H9 (cell line): Measurements from ENCODE around the gene ROCK1. TPM values are rescaled to one million over a fixed set of nuclear protein-coding genes. Genes with fewer than 3 reads are reported as not detected.

ENCODE experiments used
- DNase-seq: peaks from one replicate; pipeline ENCODE4 v3.0.0-alpha.2; 2017
- H2AFZ ChIP-seq: one replicate; pipeline ENCODE4 v1.6.1; 2013; ENCODE audit warnings: mild to moderate bottlenecking, low read length, control low read depth, moderate library complexity
- H2AK5ac ChIP-seq: 2 replicates; pipeline ENCODE4 v1.6.1; 2013; ENCODE audit warnings: low read length, control low read depth, mixed read lengths; ENCODE audit not compliant: insufficient read length
- H2BK120ac ChIP-seq: one replicate; pipeline ENCODE4 v1.6.1; 2013; ENCODE audit warnings: low read depth, mild to moderate bottlenecking, low read length, control low read depth, inconsistent platforms; ENCODE audit not compliant: poor library complexity, severe bottlenecking
- H2BK12ac ChIP-seq: 2 replicates; pipeline ENCODE4 v1.6.1; 2013; ENCODE audit warnings: low read length, control low read depth, mixed read lengths, low read depth; ENCODE audit not compliant: insufficient read length
- H2BK15ac ChIP-seq: 2 replicates; pipeline ENCODE4 v1.6.1; 2013; ENCODE audit warnings: low read depth, low read length, control low read depth
- H2BK20ac ChIP-seq: one replicate; pipeline ENCODE4 v1.6.1; 2013; ENCODE audit warnings: low read depth, mild to moderate bottlenecking, low read length, control low read depth, inconsistent platforms; ENCODE audit not compliant: poor library complexity, severe bottlenecking
- H2BK5ac ChIP-seq: 2 replicates; pipeline ENCODE4 v1.6.1; 2013; ENCODE audit warnings: low read length, control low read depth, mixed read lengths; ENCODE audit not compliant: insufficient read length
- H3K14ac ChIP-seq: 2 replicates; pipeline ENCODE4 v1.6.1; 2013; ENCODE audit warnings: low read length, control low read depth; ENCODE audit not compliant: insufficient read depth
- H3K18ac ChIP-seq: 2 replicates; pipeline ENCODE4 v1.6.1; 2013; ENCODE audit warnings: low read depth, mild to moderate bottlenecking, mixed read lengths, low read length, control low read depth; ENCODE audit not compliant: insufficient read length
- H3K23ac ChIP-seq: 2 replicates; pipeline ENCODE4 v1.6.1; 2013; ENCODE audit warnings: low read length, control low read depth, mixed read lengths, low read depth; ENCODE audit not compliant: insufficient read length
- H3K23me2 ChIP-seq: 2 replicates; pipeline ENCODE4 v1.6.1; 2013; ENCODE audit warnings: low read depth, mild to moderate bottlenecking, mixed read lengths, low read length, control low read depth; ENCODE audit not compliant: insufficient read length, poor library complexity, severe bottlenecking
- H3K27ac ChIP-seq: 2 replicates; pipeline ENCODE4 v1.5.1; 2013; ENCODE audit warnings: low read length, control low read depth, mixed read lengths, low read depth; ENCODE audit not compliant: insufficient read length
- H3K27me3 ChIP-seq: 2 replicates; pipeline ENCODE4 v1.6.1; 2013; ENCODE audit warnings: low read length, control low read depth, inconsistent platforms; ENCODE audit not compliant: insufficient read depth
- H3K4ac ChIP-seq: 2 replicates; pipeline ENCODE4 v1.6.1; 2013; ENCODE audit warnings: low read depth, mild to moderate bottlenecking, control low read depth, inconsistent platforms, low read length, moderate library complexity
- H3K4me1 ChIP-seq: 2 replicates; pipeline ENCODE4 v1.6.1; 2013; ENCODE audit warnings: low read length, control low read depth, inconsistent platforms; ENCODE audit not compliant: insufficient read depth
- H3K4me2 ChIP-seq: 2 replicates; pipeline ENCODE4 v1.6.1; 2013; ENCODE audit warnings: low read length, control low read depth, mixed read lengths; ENCODE audit not compliant: insufficient read length, insufficient read depth
- H3K56ac ChIP-seq: 2 replicates; pipeline ENCODE4 v1.6.1; 2013; ENCODE audit warnings: low read depth, mild to moderate bottlenecking, mixed read lengths, low read length, control low read depth; ENCODE audit not compliant: insufficient read length
- H3K79me1 ChIP-seq: 2 replicates; pipeline ENCODE4 v1.6.1; 2013; ENCODE audit warnings: low read depth, mild to moderate bottlenecking, moderate library complexity, low read length, control low read depth, inconsistent platforms; ENCODE audit not compliant: insufficient read depth, poor library complexity, severe bottlenecking
- H3K79me2 ChIP-seq: 2 replicates; pipeline ENCODE4 v1.6.1; 2013; ENCODE audit warnings: low read length, control low read depth, inconsistent platforms; ENCODE audit not compliant: insufficient read depth
- H3K9ac ChIP-seq: 2 replicates; pipeline ENCODE4 v1.6.1; 2013; ENCODE audit warnings: low read length, control low read depth, mixed read lengths; ENCODE audit not compliant: insufficient read length; ENCODE audit errors: extremely low read depth
- H3K9me3 ChIP-seq: one replicate; pipeline ENCODE4 v1.6.1; 2013; ENCODE audit warnings: low read depth, low read length, inconsistent platforms; ENCODE audit not compliant: control insufficient read depth
- H3T11ph ChIP-seq: one replicate; pipeline ENCODE4 v1.6.1; 2013; ENCODE audit warnings: mild to moderate bottlenecking, low read length, control low read depth, inconsistent platforms
- H4K20me1 ChIP-seq: one replicate; pipeline ENCODE4 v1.6.1; 2013; ENCODE audit not compliant: control insufficient read depth, insufficient read length, insufficient read depth
- H4K5ac ChIP-seq: 2 replicates; pipeline ENCODE4 v1.6.1; 2013; ENCODE audit warnings: low read depth, mild to moderate bottlenecking, mixed read lengths, low read length, control low read depth; ENCODE audit not compliant: insufficient read length
- H4K8ac ChIP-seq: replicated peaks from 2 replicates; pipeline ENCODE4 v1.6.1; 2013; ENCODE audit warnings: low read length, control low read depth, mixed read lengths, low read depth; ENCODE audit not compliant: insufficient read length
- H4K91ac ChIP-seq: 2 replicates; pipeline ENCODE4 v1.6.1; 2013; ENCODE audit warnings: low read depth, mild to moderate bottlenecking, moderate library complexity, mixed read lengths, low read length, control low read depth; ENCODE audit not compliant: insufficient read length
- H3K27ac Mint-ChIP-seq, 3 experiments: 2 replicates in 2 of 3; 3 replicates in 1 of 3; pipeline ENCODE4 v1.8.0; 2020 to 2021; ENCODE audit warnings: mixed read lengths in 3 of 3, mild to moderate bottlenecking in 1 of 3, moderate library complexity in 1 of 3
- H3K27me3 Mint-ChIP-seq: 2 replicates; pipeline ENCODE4 v1.8.0; 2021; ENCODE audit warnings: low read depth, mild to moderate bottlenecking, moderate library complexity, mixed read lengths
- H3K36me3 Mint-ChIP-seq, 3 experiments: 2 replicates in 2 of 3; 3 replicates in 1 of 3; pipeline ENCODE4 v1.8.0; 2020 to 2021; ENCODE audit warnings: low read depth in 3 of 3, mixed read lengths in 3 of 3; ENCODE audit not compliant: insufficient read depth in 1 of 3
- H3K4me1 Mint-ChIP-seq, 2 experiments: 2 replicates each; pipeline ENCODE4 v1.8.0; 2020; ENCODE audit warnings: mixed read lengths in 2 of 2
- H3K4me3 Mint-ChIP-seq, 2 experiments: 2 replicates in 1 of 2; 3 replicates in 1 of 2; pipeline ENCODE4 v1.8.0; 2020 to 2021; ENCODE audit warnings: mild to moderate bottlenecking in 2 of 2, mixed read lengths in 2 of 2, moderate library complexity in 1 of 2
- H3K9me3 Mint-ChIP-seq, 2 experiments: 2 replicates in 1 of 2; 3 replicates in 1 of 2; pipeline ENCODE4 v1.8.0; 2020; ENCODE audit warnings: mild to moderate bottlenecking in 2 of 2, mixed read lengths in 2 of 2, moderate library complexity in 1 of 2
- CTCF ChIP-seq: fragments of 200-600 bp; sonication (generic); conservative IDR thresholded peaks from 3 replicates; pipeline ENCODE4 v1.8.0; 2021; ENCODE audit warnings: antibody characterized with exemption, mild to moderate bottlenecking
- total RNA-seq: library from RNA; stranded (reverse); gene quantifications from 2 replicates; pipeline ENCODE4 v1.2.1, GENCODE V29; 2021

Gene ROCK1
- total RNA-seq, 1 experiment from 2014 or later, result 38.2 TPM

GRCh38 chr18:20997371-20997770 lies 114.2 kb downstream of the ROCK1 start:
- H3K79me2 ChIP-seq, result no peaks in the 10 kb centered on the region
- H3K4me2 ChIP-seq, result no peak overlapping the region
- Mint-ChIP-seq H3K4me1 (peaks cover 3 to 4% of the 10 kb centered on the region in 2 experiments), H3K36me3 (peaks cover 0 to 6% (median 4%) of the 10 kb centered on the region in 3 experiments; a peak in 4 of 7 replicates), H3K27ac (no peak overlapping the region), H3K4me3 (no peak overlapping the region), H3K27me3 (no peaks in the 10 kb centered on the region; the same call in 1 of the 2 replicates), H3K9me3 (no peaks in the 10 kb centered on the region)
- no peak overlapping the region for H2AK5ac ChIP-seq
- no peak overlapping the region for H3K4ac ChIP-seq
- H3T11ph ChIP-seq, result no peak overlapping the region
- H2BK15ac ChIP-seq, result no peak overlapping the region
- no peaks in the 10 kb centered on the region for H3K79me1 ChIP-seq
- H3K23me2 ChIP-seq, result no peaks in the 10 kb centered on the region
- H3K23ac ChIP-seq, result no peak overlapping the region
- H4K8ac ChIP-seq, result no peak overlapping the region
- H4K91ac ChIP-seq, result no peak overlapping the region
- no peak overlapping the region for H3K9ac ChIP-seq
- no peak overlapping the region for H3K18ac ChIP-seq
- H3K9me3 ChIP-seq, result no peaks in the 10 kb centered on the region
- no peaks in the 10 kb centered on the region for H4K20me1 ChIP-seq
- TF ChIP-seq CTCF, result no peak
- H2AFZ ChIP-seq, result no peak overlapping the region
- H2BK12ac ChIP-seq, result no peak overlapping the region
- H2BK20ac ChIP-seq, result no peak overlapping the region
- H3K27ac ChIP-seq, result no peak overlapping the region
- no peak overlapping the region for H3K56ac ChIP-seq
- no peak overlapping the region for H2BK120ac ChIP-seq
- no peaks in the 10 kb centered on the region for H3K27me3 ChIP-seq
- no peak overlapping the region for H4K5ac ChIP-seq
- DNase-seq, result no peak
- no peak overlapping the region for H3K14ac ChIP-seq
- H3K4me1 ChIP-seq, result no peaks in the 10 kb centered on the region
- no peak overlapping the region for H2BK5ac ChIP-seq
